G401.6 (cell line): ENCODE data around the gene BPI.
"Not testable (repeated sequence)": the region's sequence is repeated elsewhere in the genome, so short reads cannot be mapped to it uniquely, and the experiment has no call there.

Source experiments
- FAIRE-seq: peaks from 2 replicates; lab custom pipeline; 2012; peaks lifted over from hg19 to GRCh38; lab: Jason Lieb, UNC

BPI gene

DNA sequence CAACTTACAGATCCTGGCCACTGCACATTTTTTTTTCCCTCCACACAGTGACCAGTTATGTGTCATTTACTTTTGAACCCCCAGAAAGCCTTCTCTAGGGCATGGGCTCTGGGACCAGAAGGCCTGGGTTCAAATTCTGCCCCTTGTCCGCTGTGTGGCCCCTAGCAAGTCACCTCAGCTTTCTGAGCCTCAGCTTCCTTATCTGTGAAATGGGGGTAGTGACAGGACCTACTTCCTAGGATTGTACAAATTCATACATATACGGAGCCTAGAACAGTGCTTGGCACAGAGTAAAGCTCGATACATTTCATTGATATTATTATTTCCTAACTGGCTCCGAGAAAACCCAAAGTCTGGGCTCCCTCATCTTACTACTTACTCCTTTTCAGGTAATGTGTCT is 1.6 kb downstream of the BPI start:
- no peak for FAIRE-seq

DNA sequence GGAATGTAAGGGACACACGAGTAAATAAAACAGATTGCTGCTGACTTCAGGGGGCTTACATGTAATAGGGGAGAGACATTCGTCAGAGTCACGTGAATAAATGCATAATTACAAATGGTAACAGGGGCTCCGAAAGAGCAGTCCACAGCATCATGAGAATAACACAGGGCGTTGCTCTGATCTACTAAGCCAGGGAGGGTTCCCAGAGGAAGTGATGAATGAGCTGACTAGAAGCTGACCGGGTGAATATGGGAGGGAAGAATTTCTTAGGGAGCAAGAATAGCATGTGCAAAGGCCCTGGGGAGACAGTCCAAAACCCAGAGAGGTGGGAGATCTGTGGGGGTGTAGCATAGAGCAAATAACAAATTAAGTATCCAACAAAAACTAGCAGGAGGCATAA is 2.4 kb downstream of the BPI start:
- no peak for FAIRE-seq

DNA sequence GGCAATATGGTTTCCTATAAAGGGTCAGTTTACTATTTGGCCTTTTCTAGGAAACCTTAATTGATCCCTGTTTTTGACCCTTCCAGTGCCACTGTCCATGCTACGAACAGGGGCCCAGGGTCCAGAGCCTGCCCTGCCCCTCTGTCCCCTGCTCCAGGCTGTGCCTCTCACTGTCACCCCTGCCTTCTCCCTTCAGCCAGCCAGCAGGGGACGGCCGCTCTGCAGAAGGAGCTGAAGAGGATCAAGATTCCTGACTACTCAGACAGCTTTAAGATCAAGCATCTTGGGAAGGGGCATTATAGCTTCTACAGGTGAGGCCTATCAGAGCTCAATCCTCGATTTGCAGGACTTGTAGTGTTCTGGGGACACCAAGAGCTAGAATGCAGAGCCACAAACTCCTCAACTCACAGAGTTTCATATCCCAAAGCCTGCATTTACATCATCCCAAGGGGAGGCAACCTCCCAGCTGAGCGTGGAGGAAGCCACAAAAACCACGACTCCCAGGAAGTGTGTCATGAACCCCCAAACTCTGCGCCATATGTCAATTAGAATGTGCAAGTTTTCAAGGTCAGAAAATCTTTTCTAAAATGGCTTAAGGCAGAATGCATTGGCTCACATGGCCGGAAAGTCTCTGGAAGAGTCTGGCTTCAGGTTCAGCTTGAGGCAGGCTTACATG is 3.6 kb downstream of the BPI start:
- no peak for FAIRE-seq

DNA sequence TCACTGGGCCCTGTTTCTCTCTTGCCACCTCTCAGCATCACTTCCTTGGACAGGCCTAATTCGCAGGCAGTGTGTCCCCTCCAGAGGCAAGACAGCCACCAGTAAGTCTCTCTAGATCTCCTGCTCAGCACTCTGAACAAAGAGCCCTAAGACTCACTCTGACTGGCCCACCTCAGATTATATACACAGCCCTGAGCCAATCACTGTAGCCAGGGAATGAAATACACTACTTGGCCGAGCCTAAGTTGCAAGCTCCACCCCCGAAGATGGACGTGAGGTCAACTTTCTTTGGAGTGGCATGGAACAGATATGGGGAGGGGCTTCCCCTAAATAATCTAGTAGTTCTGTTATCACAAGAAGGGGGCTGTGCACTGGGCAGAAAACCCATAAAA is 4.1 kb downstream of the BPI start:
- FAIRE-seq, result no peak

DNA sequence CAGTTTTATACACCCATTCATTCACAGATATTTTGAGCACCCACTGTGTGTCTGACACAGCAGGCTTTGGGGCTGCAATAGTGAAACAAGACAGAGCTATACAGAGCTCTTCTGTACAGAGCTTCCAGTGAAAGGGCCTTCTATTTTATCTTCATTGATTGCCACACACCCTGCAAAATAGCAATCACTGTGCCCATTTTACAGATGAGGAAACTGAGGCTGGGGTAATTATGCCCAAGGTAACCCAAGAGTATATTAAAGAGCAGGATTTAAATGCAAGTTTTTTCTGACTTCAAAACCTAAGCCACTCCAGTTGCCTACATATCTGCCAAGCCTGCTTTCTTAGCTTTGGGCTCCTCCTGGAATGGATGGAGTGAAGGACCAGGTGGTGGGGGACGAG is 4.5 kb downstream of the BPI start:
- no peak for FAIRE-seq

DNA sequence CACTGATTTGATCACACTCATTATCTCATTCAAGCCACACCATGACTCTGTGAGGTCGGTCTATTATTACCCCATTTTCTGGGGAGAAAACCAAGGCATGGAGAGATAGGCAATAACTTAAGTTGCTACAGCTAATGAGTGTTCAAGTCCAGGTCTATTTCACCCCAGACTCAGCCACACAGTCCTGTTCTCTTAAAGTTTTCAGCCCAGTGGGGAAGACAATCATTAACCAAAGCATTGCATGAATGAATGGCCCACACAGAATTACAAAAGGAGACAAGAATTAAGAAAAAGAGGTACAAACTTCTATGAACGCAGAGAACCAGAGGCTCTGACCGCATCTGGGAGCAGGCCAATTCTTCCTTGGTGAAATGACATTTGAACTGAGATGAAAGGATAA is 7.1 kb downstream of the BPI start:
- FAIRE-seq, result no peak

DNA sequence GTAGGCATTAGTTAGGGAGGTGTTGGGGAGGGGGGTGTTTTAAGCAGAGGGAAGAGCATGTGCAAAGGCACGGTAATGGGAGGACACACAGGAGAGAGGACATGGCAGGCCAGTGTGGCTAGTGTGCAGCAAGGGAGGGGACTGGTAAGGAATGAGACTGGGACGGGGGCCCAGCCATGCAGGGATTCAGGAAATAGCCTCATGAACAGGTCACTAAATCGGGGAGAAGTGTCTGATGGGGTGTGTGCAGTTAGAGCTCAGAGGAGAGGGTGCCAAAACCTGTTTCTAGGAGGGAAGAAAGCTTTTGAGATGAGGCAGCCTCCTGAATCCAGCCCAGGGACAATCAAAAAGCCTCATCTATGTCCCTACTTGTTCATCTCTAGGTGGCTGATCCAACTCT is 7.5 kb downstream of the BPI start:
- FAIRE-seq, result no peak

DNA sequence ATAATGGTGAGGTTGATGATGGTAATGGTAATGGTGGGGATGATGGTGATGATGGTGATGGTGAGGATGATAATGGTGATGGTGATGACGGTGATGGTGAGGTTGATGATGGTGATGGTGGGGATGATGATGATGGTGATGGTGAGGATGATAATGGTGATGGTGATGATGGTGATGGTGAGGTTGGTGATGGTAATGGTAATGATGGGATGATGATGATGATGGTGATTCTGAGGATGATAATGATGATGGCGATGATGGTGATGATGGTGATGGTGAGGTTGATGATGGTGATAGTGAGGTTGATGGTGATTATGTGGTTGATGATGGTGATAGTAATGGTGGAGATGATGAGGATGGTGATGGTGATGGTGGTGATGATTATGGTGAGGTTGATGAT is 9.7 kb downstream of the BPI start:
- FAIRE-seq, result no peak

DNA sequence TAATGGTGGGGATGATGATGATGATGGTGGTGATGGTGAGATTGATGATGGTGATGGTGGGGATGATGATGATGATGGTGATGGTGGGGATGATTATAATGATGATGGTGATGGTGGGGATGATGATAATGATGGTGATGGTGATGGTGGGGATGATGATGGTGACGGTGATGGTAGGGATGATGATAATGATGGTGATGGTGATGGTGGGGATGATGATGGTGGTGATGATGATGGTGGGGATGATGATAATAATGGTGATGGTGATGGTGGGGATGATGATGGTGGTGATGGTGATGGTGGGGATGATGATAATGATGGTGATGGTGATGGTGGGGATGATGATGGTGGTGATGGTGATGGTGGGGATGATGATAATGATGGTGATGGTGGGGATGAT is 10.4 kb downstream of the BPI start:
- not testable (repeated sequence) for FAIRE-seq

DNA sequence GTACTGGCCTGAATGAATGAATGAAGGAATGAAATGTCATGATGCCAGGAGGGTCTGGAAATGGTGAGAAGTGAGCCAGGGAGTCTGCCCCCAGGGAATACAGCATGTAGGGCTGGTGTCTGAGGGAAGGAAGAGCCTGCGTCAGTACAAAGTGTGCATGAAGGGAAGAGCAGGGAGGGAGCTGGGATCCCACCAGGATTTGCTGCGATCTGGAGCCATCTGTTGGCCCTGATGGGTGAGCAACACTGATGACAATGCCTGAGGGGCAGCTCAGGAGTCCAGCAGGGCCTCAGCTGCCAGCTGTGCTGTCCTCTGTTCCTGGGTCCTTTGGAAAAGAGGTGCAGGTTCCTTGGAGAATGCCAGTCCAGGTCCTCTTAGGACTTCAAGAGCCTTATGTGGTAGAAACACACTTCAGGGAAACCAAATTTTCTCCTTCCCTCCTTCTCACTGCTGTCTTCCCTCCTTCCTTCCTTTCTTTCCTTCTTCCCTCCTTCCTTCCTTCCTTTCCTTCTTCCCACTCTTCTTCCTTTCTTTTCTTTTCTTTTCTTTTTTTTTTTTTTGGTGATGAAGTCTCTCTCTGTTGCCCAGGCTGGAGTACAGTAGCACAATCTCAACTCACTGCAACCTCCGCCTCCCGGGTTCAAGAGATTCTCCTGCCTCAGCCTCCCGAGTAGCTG is 11.5 kb downstream of the BPI start:
- no peak for FAIRE-seq

DNA sequence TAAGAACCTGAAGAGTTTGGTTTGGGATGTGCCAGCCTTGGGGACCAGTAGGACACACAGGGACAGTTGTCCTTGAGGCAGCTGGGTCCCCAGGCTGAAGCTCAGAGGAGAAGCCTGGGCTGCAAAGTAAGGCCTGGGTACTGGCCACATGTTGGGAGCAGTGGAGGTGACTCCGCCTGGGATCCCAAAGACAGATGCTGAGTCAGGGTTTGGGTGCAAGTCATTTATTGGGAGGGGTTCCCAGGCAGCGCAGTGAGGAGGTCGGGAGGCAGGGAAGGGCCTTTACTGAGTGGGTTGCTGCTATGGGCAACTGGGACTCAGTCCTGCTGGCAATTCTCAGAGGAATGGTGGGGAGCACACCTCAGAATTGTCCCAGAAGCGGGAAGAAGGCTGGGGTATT is 12.4 kb downstream of the BPI start:
- no peak for FAIRE-seq

DNA sequence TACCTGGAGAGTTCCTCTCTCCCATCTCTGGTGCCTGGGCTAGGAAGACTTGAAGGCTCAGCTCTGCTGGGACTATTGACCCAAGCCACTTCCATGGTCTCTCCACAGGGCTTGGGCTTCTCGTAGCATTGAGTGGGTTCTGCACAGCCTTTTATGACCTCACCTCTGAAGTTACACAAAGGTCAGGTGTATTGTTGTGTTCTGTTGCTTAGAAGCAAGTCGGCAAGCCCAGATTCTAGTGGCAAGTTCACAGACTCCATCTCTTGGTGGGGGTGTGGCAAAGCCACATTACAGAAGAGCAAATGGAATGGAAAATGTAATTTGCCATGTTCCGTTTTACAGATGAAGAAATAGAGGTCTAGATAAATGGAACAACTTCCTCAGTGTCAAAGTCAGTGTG is 13.5 kb downstream of the BPI start:
- no peak for FAIRE-seq

DNA sequence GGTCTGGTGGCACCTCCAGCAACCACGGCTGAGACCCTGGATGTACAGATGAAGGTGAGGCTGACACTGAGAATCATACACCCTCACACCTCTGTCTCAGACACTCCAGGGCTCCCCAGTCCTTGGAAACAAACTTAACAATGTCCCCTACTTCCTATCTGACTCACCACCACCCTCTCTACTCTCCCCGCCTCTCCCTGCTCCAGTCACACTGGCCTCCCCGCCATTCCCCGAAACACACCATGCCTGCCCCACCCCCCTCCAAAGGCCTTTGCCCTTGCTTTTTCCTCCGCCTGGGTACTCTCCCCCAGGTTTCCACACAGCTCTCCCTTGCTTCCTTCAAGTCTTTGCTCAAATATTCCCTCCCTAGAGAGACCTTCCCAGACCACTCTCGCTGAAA is 16.3 kb downstream of the BPI start:
- no peak for FAIRE-seq

DNA sequence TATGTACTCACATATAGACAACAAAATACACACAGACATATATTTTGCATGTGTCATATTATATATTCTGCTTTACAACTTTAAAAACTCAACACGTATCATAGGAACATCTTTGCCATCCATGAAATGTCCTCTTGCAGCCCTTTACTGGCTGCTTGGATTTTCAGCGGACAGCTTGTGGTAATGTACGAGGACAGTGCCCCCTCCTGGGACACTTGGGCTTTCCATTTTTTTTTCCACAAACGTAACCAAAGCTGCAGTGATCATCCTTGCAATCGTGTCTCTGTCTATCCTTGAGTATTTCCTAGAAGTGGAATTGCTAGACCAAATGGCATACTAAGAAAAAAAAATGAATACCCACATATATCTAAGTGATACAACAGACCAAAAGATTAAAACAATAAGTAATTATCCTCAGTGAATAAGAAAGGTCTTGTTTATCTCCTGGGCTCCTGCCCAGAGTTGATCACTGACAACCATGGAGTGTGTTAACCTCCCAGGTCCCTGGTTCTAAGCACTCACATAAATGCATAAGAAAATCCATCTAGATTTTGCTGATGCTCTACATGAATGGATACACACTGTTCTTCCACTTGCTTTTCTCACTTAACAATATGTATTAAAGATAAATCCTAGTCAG is 18.1 kb downstream of the BPI start:
- peak; percentile 85 for FAIRE-seq

DNA sequence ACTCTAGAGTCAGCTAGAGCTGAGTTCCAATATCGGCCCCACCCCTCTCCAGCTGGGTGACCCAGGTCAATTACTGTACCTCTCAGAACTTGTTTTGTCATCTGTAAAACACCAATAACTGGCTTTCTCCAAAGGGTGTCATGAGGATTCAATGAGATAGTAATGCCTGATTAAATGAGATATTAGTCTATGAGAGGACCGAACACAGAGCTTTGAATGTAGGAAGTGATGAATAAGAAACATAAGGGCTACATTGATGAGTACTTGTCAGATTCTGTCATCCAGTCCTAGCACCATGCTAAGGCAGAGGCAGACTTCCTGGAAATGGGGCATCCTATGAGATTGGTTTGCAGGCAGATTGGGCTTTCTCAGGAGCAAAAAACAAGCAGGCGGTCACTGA is 20.2 kb downstream of the BPI start:
- no peak for FAIRE-seq

DNA sequence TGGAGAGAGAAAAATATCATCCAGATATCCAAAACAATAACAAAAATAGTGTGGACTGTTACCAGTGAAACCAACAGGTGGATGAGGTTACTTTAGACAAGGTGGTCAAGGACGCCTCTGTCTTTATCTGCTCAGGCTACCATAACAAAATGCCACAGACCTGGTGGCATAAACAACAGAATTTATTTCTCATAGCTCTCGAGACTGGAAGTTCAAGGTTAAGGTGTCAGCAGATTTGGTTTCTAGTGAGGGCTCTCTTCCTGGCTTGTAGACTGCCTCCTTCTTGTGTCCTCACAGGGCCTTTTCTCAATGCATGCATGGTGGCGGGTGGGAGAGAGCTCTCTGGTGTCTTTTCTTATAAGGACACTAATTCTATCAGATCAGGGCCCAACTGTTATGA is 21.2 kb downstream of the BPI start:
- FAIRE-seq, result no peak

DNA sequence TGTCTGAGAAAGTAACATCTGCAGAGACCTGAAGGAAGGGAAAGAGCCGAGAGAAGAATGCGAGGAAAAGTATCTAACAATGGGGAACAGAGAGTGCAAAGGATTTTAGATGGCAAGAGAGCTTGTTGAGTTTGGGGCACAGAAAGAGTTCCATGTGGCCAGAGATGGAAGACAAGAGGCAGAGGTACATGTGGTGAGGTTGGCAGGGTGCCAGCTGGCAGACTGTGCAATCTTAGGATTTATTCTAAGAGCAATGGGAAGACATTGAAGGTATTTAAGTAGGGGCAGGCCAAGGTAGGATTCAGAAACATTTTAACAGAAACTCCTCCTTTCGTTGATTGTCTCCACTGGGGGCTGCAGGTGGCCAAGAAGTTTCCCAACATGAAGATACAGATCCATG is 21.9 kb downstream of the BPI start:
- FAIRE-seq, result no peak

DNA sequence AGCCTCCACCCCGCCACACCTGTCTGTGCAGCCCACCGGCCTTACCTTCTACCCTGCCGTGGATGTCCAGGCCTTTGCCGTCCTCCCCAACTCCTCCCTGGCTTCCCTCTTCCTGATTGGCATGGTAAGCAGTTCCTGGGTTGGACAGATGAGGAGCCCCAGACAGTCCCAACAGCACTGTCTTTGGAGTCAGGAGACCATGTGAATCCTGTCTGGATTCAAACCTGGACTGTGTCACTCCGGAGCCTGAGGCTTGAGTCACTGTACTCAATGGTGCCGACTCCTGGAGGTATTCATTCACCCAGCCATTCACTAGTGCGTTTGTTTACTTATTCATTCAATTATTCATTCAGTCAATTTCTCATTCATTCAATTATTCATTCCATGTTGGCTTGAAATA is 22.4 kb downstream of the BPI start:
- FAIRE-seq, result no peak

DNA sequence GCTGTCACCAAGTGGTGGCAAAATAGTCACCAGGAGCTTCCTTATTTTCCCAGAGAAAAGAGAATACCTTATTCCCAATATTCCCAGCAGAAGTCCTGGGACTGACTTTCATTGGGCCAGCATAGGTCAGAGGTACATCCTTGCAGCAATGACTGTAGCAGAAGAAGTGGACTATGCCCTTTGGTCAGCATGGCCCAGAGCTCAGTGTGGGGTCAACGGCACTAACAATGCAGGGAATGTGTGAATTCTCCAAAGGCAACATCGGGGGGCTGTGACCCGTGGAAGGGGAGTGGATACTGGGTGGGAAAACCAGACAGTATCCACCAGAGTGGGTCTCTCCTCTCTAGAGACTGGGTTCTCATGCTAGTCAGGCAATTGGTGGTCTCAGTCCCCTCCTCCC is 26.7 kb downstream of the BPI start:
- no peak for FAIRE-seq

DNA sequence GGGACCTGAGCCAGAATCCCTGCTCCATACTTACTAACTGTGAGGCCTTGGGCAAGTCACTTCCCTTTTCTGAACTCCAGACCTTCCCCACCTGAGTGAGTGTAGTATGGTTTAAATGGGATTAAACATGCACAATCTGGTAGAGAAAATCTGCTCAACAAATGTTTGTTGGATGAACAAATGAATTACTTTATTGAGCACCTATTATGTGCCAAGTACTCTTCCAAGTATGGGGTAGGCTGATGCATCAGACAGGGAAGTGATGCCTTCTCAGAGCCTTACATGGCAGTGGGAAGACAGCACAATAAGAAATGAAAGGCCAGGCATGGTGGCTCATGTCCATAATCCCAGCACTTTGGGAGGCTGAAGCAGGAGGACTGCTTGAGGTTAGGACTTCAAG is 27.3 kb downstream of the BPI start:
- no peak for FAIRE-seq

DNA sequence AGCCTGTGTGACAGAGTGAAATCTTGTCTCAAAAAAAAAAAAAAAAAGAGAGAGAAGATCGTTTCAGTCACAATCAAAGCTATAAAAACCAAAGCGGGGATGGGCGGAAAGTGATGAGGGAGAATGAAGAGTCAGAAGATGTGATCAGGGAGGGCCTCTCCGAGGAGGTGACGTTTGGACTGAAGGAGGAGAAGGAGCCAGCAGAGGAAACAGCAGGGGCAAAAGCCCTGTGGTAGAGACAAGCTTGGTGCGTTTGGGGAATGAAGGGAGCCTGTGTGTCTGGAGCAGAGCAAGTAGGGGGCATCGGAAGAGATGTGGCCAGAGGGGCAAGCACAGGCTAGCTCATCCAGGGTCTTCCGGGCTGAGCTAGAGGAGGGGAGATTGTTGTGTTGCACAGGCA is 27.9 kb downstream of the BPI start:
- no peak for FAIRE-seq

DNA sequence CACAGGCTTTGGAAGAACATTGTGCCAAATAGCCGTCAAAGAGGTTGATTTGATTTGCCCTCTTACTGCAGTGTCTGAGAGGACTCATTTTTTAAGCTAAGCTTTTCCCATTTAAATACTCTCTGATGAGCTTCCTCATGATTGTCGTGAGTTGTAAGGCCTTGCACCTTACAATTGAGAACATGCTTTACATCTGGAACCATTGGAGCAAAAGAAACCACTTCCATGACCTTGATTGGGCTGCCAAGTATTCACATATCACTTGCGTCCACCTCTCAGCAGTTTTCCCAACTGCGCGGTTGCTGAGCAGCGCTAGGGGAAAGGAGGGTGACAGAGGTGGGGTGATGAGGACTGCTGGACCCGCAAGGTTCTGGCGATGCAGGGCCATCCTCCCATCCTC is 30.1 kb downstream of the BPI start:
- FAIRE-seq, result no peak

DNA sequence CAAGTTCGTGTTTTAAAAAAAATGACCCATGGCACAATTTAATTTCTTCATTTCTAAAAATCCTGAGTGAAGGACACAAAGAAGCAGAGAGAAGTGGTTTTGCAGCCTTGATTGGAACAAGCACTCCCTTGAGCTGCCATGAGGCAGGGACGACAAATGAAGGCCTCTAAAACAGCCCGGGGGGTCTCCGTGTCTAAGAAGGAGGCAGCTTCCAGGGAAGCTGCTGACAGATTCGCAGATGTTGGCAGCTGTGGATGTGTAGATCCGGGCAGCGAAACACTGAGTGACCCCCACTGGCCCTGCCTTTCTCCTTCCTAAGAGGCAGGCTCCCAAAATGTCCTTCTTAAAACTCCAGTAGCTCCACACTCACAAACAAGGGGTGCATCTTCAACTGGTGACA is 32.8 kb downstream of the BPI start:
- FAIRE-seq, result no peak

DNA sequence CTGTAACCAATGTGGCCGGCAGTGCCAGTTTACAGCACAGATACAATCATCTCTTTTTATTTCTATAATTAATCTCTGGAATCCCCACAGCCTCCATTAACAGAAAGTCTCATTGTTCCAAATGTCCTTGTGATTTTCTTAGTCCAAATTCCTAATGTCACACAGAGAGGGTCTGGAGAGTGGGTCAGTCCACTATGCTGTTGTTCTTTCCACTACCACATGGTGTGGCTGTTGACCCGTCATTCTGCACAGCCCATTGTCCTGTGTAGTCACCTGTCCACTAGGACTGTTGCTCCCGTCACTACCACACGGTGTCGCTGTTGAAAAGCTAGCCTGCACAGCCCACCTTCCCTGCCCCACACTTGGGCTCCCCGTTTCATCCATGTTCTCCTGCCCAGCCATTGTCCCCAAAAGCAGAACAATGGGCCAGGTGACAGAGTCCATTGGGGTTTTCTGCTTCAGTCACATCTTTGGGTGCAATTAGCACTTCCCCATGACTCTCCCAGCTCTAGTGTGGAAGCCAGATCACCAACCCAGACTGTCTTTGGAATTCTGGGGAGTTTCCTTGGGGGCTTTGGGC is 33.7 kb downstream of the BPI start:
- FAIRE-seq, result no peak
